Mesothelial cell of epicardium (in vitro differentiated cells): Measurements from ENCODE around the gene TPCN1. TPM values are rescaled to one million over a fixed set of nuclear protein-coding genes. Genes with fewer than 3 reads are reported as not detected.

Experiments
- DNase-seq, 2 experiments: peaks; one replicate each; pipeline ENCODE4 v3.0.0; 2021; ENCODE audit warnings: low spot score in 2 of 2; ENCODE audit not compliant: unreplicated experiment in 2 of 2
- H3K27ac Mint-ChIP-seq: 2 replicates; pipeline ENCODE4 v1.8.0; 2021; ENCODE audit warnings: mixed read lengths
- H3K27me3 Mint-ChIP-seq: 2 replicates; pipeline ENCODE4 v1.8.0; 2021; ENCODE audit warnings: low read depth, mixed read lengths
- H3K36me3 Mint-ChIP-seq: 2 replicates; pipeline ENCODE4 v1.8.0; 2021; ENCODE audit warnings: mixed read lengths
- H3K4me1 Mint-ChIP-seq: 2 replicates; pipeline ENCODE4 v1.8.0; 2021; ENCODE audit warnings: mixed read lengths
- H3K4me3 Mint-ChIP-seq: 2 replicates; pipeline ENCODE4 v1.8.0; 2021; ENCODE audit warnings: mild to moderate bottlenecking, moderate library complexity, mixed read lengths
- H3K9me3 Mint-ChIP-seq: 2 replicates; pipeline ENCODE4 v1.8.0; 2021; ENCODE audit warnings: mixed read lengths
- CTCF ChIP-seq: fragments of 200-600 bp; sonication (generic); IDR thresholded peaks from one replicate; pipeline ENCODE4 v1.5.0; 2021; ENCODE audit warnings: antibody characterized with exemption; ENCODE audit not compliant: unreplicated experiment
- total RNA-seq: library from RNA; stranded (reverse); gene quantifications from 3 replicates; pipeline ENCODE4 v1.2.1, GENCODE V29; 2021

TPCN1 gene
- total RNA-seq, 1 donor from 2014 or later = 40.0 TPM

- Mint-ChIP-seq H3K27ac (peak overlapping the region; percentile 99), H3K9me3 (peaks cover under 1% of the 10 kb centered on the region), H3K27me3 (no peaks in the 10 kb centered on the region), H3K4me1 (peaks cover 51% of the 10 kb centered on the region), H3K36me3 (peaks cover 7% of the 10 kb centered on the region), H3K4me3 (no peak overlapping the region)
- DNase-seq = no peak
- no peak for TF ChIP-seq CTCF
These were observed 27.0 kb downstream of the TPCN1 start for GRCh38 chr12:113248051-113248825.

- no peak for TF ChIP-seq CTCF
- peak overlapping the region; percentile 99 for H3K27ac Mint-ChIP-seq
- no peak for DNase-seq
- peaks cover 14% of the 10 kb centered on the region for H3K36me3 Mint-ChIP-seq
- H3K4me1 Mint-ChIP-seq = peaks cover 48% of the 10 kb centered on the region
- H3K4me3 Mint-ChIP-seq = no peak overlapping the region
- H3K27me3 Mint-ChIP-seq = no peaks in the 10 kb centered on the region
- H3K9me3 Mint-ChIP-seq = peaks cover 7% of the 10 kb centered on the region
These were observed 27.7 kb downstream of the TPCN1 start for GRCh38 chr12:113248842-113249435.

DNA sequence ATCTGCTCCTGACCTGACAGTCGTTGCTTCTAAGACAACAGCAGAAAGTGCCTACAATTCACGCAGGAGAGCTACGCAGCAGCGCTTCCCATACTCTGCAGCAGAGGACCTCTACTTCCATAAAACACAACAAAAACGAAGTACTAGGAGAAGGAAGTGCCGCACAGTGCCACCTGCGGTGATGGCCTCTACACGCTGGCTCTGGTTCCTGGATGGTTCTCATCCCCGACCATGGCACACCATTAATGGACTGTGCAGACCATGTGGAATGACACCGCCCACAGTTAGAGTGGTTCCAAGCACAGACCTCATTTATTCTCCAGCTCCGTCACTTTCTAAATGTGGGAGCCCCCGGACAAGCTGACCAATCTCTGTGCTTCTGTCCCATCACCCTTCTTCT, 28.3 kb downstream of the TPCN1 start:
- Mint-ChIP-seq H3K9me3 (peaks cover 10% of the 10 kb centered on the region), H3K27me3 (no peaks in the 10 kb centered on the region), H3K27ac (no peak overlapping the region), H3K4me1 (peaks cover 42% of the 10 kb centered on the region), H3K36me3 (peaks cover 15% of the 10 kb centered on the region), H3K4me3 (no peak overlapping the region)
- no peak for DNase-seq
- TF ChIP-seq CTCF = no peak

DNA sequence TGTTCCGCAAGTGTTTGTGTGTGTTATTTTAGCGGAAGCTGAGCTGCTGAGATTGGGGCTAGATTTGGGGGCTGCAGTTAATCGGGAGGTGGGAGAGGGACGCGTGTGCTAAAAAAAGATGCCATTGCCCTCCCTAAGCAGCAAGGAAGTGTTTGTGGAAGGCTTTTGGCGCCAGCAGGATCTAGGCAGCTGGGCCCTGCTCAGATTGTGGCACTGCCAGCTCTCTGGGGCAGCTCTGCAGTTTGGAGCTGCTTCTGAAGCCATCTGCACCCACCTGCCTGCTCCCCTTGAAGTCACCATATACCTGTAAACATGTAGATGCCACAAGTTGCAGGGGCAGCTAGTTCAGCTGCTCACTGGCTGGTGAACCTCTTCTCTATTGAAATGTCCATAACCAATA, 28.8 kb downstream of the TPCN1 start:
- H3K27me3 Mint-ChIP-seq = no peaks in the 10 kb centered on the region
- H3K4me3 Mint-ChIP-seq = no peak overlapping the region

GRCh38 chr12:113251404-113252070, 30.3 kb downstream of the TPCN1 start:
- Mint-ChIP-seq H3K27ac (no peak overlapping the region), H3K9me3 (peaks cover 16% of the 10 kb centered on the region), H3K27me3 (no peaks in the 10 kb centered on the region), H3K4me1 (peaks cover 26% of the 10 kb centered on the region), H3K4me3 (no peak overlapping the region), H3K36me3 (peaks cover 18% of the 10 kb centered on the region)
- no peak for TF ChIP-seq CTCF
- no peak for DNase-seq

More for the DNA sequence above, 28.8 kb downstream of the TPCN1 start:
- peaks cover 15% of the 10 kb centered on the region for H3K9me3 Mint-ChIP-seq
- H3K36me3 Mint-ChIP-seq = peaks cover 18% of the 10 kb centered on the region
- no peak overlapping the region for H3K27ac Mint-ChIP-seq
- H3K4me1 Mint-ChIP-seq = peaks cover 37% of the 10 kb centered on the region
- no peak for TF ChIP-seq CTCF
- DNase-seq = no peak
